Ishikawa (cell line): ENCODE results near the gene ZNF385D.

ENCODE experiments used
- CEBPB ChIP-seq: IDR thresholded peaks from 2 replicates; pipeline ENCODE4 v1.6.1; 2012
- CREB1 ChIP-seq: IDR thresholded peaks from 2 replicates; pipeline ENCODE4 v1.6.1; 2012; ENCODE audit warnings: low read depth
- EGR1 ChIP-seq: IDR thresholded peaks from 2 replicates; pipeline ENCODE4 v1.6.1; 2012
- EP300 ChIP-seq: IDR thresholded peaks from 2 replicates; pipeline ENCODE4 v1.6.1; 2012; ENCODE audit warnings: borderline replicate concordance
- FOXM1 ChIP-seq: IDR thresholded peaks from 2 replicates; pipeline ENCODE4 v1.6.1; 2012; ENCODE audit warnings: low read depth, borderline replicate concordance
- MAX ChIP-seq: IDR thresholded peaks from 2 replicates; pipeline ENCODE4 v1.6.1; 2012
- NFIC ChIP-seq: IDR thresholded peaks from 2 replicates; pipeline ENCODE4 v1.6.1; 2012
- RAD21 ChIP-seq: IDR thresholded peaks from 2 replicates; pipeline ENCODE4 v1.6.1; 2012; ENCODE audit warnings: low read depth
- REST ChIP-seq: IDR thresholded peaks from 2 replicates; pipeline ENCODE4 v1.6.1; 2012; ENCODE audit warnings: low read depth, mild to moderate bottlenecking
- TAF1 ChIP-seq: IDR thresholded peaks from 2 replicates; pipeline ENCODE4 v1.6.1; 2012; ENCODE audit warnings: low read depth, mild to moderate bottlenecking
- TCF12 ChIP-seq: IDR thresholded peaks from 2 replicates; pipeline ENCODE4 v1.6.1; 2012; ENCODE audit warnings: low read depth
- TEAD4 ChIP-seq: IDR thresholded peaks from 2 replicates; pipeline ENCODE4 v1.6.1; 2012
- YY1 ChIP-seq: IDR thresholded peaks from 2 replicates; pipeline ENCODE4 v1.6.1; 2012; ENCODE audit warnings: low read depth
- ZBTB7A ChIP-seq: IDR thresholded peaks from 2 replicates; pipeline ENCODE4 v1.6.1; 2012; ENCODE audit warnings: low read depth
- TF ChIP-seq, protein P1 (sequence below): IDR thresholded peaks from 2 replicates; pipeline ENCODE4 v1.6.1; 2012

The ZNF385D gene

DNA sequence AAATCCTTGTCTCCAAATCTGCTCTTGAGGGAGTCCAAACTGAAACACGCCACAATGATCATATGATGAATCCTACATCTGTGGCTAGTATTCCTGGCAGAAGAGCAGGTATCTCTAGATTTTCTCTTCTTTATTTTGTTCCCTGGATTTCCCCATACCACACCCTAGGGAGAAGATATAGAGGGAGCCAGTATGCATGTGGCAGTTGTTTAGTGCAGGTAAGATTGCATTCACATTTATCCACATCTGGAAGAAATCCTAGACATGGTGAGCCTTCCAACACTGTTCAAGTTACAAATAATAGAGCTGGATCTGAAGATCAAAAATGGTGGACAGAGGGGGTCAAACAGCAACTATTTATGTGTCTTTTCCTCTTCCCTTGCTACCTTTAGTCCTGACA is 316.7 kb downstream of the ZNF385D start:
- TF ChIP-seq CEBPB (no peak), RAD21 (no peak), CREB1 (no peak), TEAD4 (no peak), NFIC (no peak), ZBTB7A (no peak), TAF1 (no peak), MAX (no peak), REST (no peak), FOXM1 (no peak), EP300 (no peak), EGR1 (no peak)
- TF ChIP-seq, protein P1, sequence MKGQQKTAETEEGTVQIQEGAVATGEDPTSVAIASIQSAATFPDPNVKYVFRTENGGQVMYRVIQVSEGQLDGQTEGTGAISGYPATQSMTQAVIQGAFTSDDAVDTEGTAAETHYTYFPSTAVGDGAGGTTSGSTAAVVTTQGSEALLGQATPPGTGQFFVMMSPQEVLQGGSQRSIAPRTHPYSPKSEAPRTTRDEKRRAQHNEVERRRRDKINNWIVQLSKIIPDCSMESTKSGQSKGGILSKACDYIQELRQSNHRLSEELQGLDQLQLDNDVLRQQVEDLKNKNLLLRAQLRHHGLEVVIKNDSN, result no peak

GRCh38 chr3:21433751-21434150 is 317.3 kb downstream of the ZNF385D start:
- TF ChIP-seq EP300, result no peak
- no peak for TF ChIP-seq FOXM1
- no peak for TF ChIP-seq ZBTB7A
- no peak for TF ChIP-seq YY1

- no peak for TF ChIP-seq CEBPB
- no peak for TF ChIP-seq CREB1
- TF ChIP-seq MAX, result no peak
- TF ChIP-seq EP300, result no peak
Measured at GRCh38 chr3:21426920-21427319, 324.1 kb downstream of the ZNF385D start.

DNA sequence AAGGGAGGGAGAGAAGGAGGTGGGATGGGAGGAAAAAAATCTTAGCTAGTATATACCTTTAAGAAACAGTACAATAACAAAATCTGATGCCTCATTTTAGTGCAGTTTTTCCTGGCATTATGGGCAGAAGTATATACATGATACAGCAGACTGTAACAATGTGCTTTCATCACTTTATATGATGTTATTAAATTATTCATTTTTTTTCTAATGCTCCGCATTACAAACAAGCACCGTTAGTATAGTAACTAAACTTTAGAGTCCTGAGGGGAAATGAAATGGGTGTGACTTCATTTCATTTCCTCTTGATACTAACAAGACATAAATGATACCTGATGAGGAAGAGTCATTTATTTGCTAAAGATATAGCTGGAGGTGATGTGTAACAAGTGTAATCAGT is 325.3 kb downstream of the ZNF385D start:
- TF ChIP-seq REST (no peak), MAX (no peak), RAD21 (no peak), FOXM1 (no peak), EP300 (no peak), NFIC (no peak), CREB1 (no peak), YY1 (no peak), TCF12 (no peak), TAF1 (no peak), TEAD4 (no peak), EGR1 (no peak), CEBPB (no peak), ZBTB7A (no peak)
- TF ChIP-seq, protein P1, result no peak

DNA sequence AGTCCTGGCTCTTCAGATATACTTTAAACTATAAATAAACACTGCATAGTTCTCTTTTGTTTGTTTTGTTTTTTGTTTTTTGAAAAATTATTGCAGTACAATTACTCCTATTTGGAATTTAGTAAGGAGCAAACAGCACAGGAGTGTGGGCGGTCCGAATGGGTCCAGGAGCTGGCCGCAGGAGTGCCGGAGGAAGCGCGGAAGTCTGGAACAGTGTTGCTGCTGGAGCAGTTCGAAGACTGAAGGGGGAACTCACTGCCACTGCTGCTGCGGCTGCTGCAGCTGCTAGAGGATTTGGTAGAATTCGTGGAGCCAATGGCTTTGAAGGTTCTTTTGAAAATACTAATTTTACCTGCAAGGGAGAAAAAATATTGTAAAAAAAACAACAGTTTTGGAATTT is 329.9 kb downstream of the ZNF385D start:
- TF ChIP-seq ZBTB7A, result no peak
- no peak for TF ChIP-seq TEAD4
- no peak for TF ChIP-seq YY1
- no peak for TF ChIP-seq CREB1
- no peak for TF ChIP-seq NFIC

DNA sequence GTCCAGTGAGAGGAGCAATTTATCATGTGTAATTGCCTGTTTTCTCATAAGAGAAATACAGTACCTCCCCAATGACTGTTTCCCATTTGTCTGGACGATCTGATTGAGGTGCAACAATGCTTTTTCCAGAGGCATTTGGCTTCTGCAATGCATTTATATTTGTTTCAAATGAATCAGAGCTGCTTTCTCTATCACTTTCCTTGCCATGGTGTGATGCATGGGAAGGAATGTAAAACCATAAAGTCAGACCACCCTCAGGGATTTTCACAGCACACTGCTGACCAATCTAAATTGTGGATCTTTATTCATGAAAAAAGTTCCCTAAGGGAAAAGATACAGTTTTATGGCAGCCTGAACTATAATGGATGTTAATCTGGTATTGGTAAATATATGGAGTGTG is 333.0 kb downstream of the ZNF385D start:
- no peak for TF ChIP-seq REST
- no peak for TF ChIP-seq YY1
- TF ChIP-seq TAF1, result no peak
- no peak for TF ChIP-seq TEAD4
- no peak for TF ChIP-seq RAD21
- TF ChIP-seq ZBTB7A, result no peak
- TF ChIP-seq EGR1, result no peak
- TF ChIP-seq FOXM1, result no peak
- TF ChIP-seq CEBPB, result no peak
